Mesothelial cell of epicardium (in vitro differentiated cells): ENCODE measurements around the gene CENPT. TPM values are rescaled to one million over a fixed set of nuclear protein-coding genes. Genes with fewer than 3 reads are reported as not detected.
"Not testable (repeated sequence)": the region's sequence is repeated elsewhere in the genome, so short reads cannot be mapped to it uniquely, and the experiment has no call there.

Experiments used
- DNase-seq, 2 experiments: peaks; one replicate each; pipeline ENCODE4 v3.0.0; 2021; ENCODE audit warnings: low spot score in 2 of 2; ENCODE audit not compliant: unreplicated experiment in 2 of 2
- H3K27ac Mint-ChIP-seq: 2 replicates; pipeline ENCODE4 v1.8.0; 2021; ENCODE audit warnings: mixed read lengths
- H3K27me3 Mint-ChIP-seq: 2 replicates; pipeline ENCODE4 v1.8.0; 2021; ENCODE audit warnings: low read depth, mixed read lengths
- H3K36me3 Mint-ChIP-seq: 2 replicates; pipeline ENCODE4 v1.8.0; 2021; ENCODE audit warnings: mixed read lengths
- H3K4me1 Mint-ChIP-seq: 2 replicates; pipeline ENCODE4 v1.8.0; 2021; ENCODE audit warnings: mixed read lengths
- H3K4me3 Mint-ChIP-seq: 2 replicates; pipeline ENCODE4 v1.8.0; 2021; ENCODE audit warnings: mild to moderate bottlenecking, moderate library complexity, mixed read lengths
- H3K9me3 Mint-ChIP-seq: 2 replicates; pipeline ENCODE4 v1.8.0; 2021; ENCODE audit warnings: mixed read lengths
- CTCF ChIP-seq: fragments of 200-600 bp; sonication (generic); IDR thresholded peaks from one replicate; pipeline ENCODE4 v1.5.0; 2021; ENCODE audit warnings: antibody characterized with exemption; ENCODE audit not compliant: unreplicated experiment
- total RNA-seq: library from RNA; stranded (reverse); gene quantifications from 3 replicates; pipeline ENCODE4 v1.2.1, GENCODE V29; 2021

The CENPT gene
- total RNA-seq, 1 donor from 2014 or later: 73.8 TPM

- no peak overlapping the region for H3K4me3 Mint-ChIP-seq
- DNase-seq: no peak
- H3K9me3 Mint-ChIP-seq: no peaks in the 10 kb centered on the region
- TF ChIP-seq CTCF: no peak
- H3K27me3 Mint-ChIP-seq: no peaks in the 10 kb centered on the region
- peaks cover 14% of the 10 kb centered on the region for H3K4me1 Mint-ChIP-seq
- no peaks in the 10 kb centered on the region for H3K36me3 Mint-ChIP-seq
- no peak overlapping the region for H3K27ac Mint-ChIP-seq
Observed at GRCh38 chr16:67837811-67838210, 9.7 kb downstream of the CENPT start.

- H3K4me1 Mint-ChIP-seq: peaks cover 17% of the 10 kb centered on the region
- H3K27ac Mint-ChIP-seq, DNase-seq, H3K4me3 Mint-ChIP-seq, H3K27me3 Mint-ChIP-seq, H3K9me3 Mint-ChIP-seq, H3K36me3 Mint-ChIP-seq: not testable (repeated sequence)
Observed at GRCh38 chr16:67837190-67837589, 10.3 kb downstream of the CENPT start.

GRCh38 chr16:67834242-67834614 lies 13.3 kb downstream of the CENPT start:
- Mint-ChIP-seq H3K36me3 (peaks cover 3% of the 10 kb centered on the region), H3K4me3 (peak overlapping the region; percentile 88), H3K9me3 (no peaks in the 10 kb centered on the region), H3K27me3 (no peaks in the 10 kb centered on the region), H3K4me1 (peaks cover 11% of the 10 kb centered on the region), H3K27ac (no peak overlapping the region)
- TF ChIP-seq CTCF: no peak
- no peak for DNase-seq

- H3K27ac Mint-ChIP-seq: peak overlapping the region; percentile 75
- peaks cover 4% of the 10 kb centered on the region for H3K36me3 Mint-ChIP-seq
- H3K4me3 Mint-ChIP-seq: peak overlapping the region; percentile 88
- no peaks in the 10 kb centered on the region for H3K9me3 Mint-ChIP-seq
- H3K27me3 Mint-ChIP-seq: no peaks in the 10 kb centered on the region
- DNase-seq: peak; percentile 83 to 93
- H3K4me1 Mint-ChIP-seq: peaks cover 11% of the 10 kb centered on the region
- no peak for TF ChIP-seq CTCF
Observed at GRCh38 chr16:67833415-67834241, 13.9 kb downstream of the CENPT start.

GRCh38 chr16:67833030-67833414 lies 14.5 kb downstream of the CENPT start:
- no peaks in the 10 kb centered on the region for H3K27me3 Mint-ChIP-seq
- peak overlapping the region; percentile 50 for H3K27ac Mint-ChIP-seq
- peaks cover 11% of the 10 kb centered on the region for H3K4me1 Mint-ChIP-seq
- peaks cover 4% of the 10 kb centered on the region for H3K36me3 Mint-ChIP-seq
- H3K4me3 Mint-ChIP-seq: peak overlapping the region; percentile 88
- no peaks in the 10 kb centered on the region for H3K9me3 Mint-ChIP-seq
- no peak for TF ChIP-seq CTCF
- no peak for DNase-seq

- Mint-ChIP-seq H3K27me3 (no peaks in the 10 kb centered on the region), H3K36me3 (peaks cover 9% of the 10 kb centered on the region), H3K27ac (no peak overlapping the region), H3K4me3 (no peak overlapping the region), H3K9me3 (no peaks in the 10 kb centered on the region), H3K4me1 (peaks cover 7% of the 10 kb centered on the region)
- no peak for DNase-seq
- TF ChIP-seq CTCF: no peak
Observed at GRCh38 chr16:67828651-67829050, 18.8 kb downstream of the CENPT start.
